RWPE2 (cell line): Measurements from ENCODE around the gene CRLF1.

Source experiments
- ATAC-seq: fragments of 200-7000 bp; cut with Tn5 transposase; 3 replicates; pipeline ENCODE4 v1.9.1; 2021; ENCODE audit warnings: low read depth
- DNase-seq: peaks from one replicate; pipeline ENCODE4 v3.0.0-alpha.2; 2020; ENCODE audit warnings: low spot score
- H3K27ac ChIP-seq: fragments of 450-650 bp; 2 replicates; pipeline ENCODE4 v1.5.1; 2017; ENCODE audit warnings: mild to moderate bottlenecking; ENCODE audit not compliant: poor library complexity, severe bottlenecking
- H3K27me3 ChIP-seq: fragments of 250-450 bp; sonication (Bioruptor Pico); 2 replicates; pipeline ENCODE4 v1.5.1; 2021; ENCODE audit warnings: mild to moderate bottlenecking, moderate library complexity; ENCODE audit not compliant: insufficient read depth, poor library complexity, severe bottlenecking
- H3K36me3 ChIP-seq: fragments of 250-450 bp; sonication (Bioruptor Pico); 2 replicates; pipeline ENCODE4 v1.5.1; 2020; ENCODE audit warnings: low read depth, mild to moderate bottlenecking, moderate library complexity
- H3K4me1 ChIP-seq: fragments of 250-450 bp; sonication (Bioruptor Pico); 2 replicates; pipeline ENCODE4 v1.5.1; 2021; ENCODE audit warnings: mild to moderate bottlenecking, moderate library complexity; ENCODE audit not compliant: insufficient read depth, poor library complexity, severe bottlenecking
- H3K4me3 ChIP-seq: fragments of 250-450 bp; sonication (Bioruptor Pico); 2 replicates; pipeline ENCODE4 v1.5.1; 2021; ENCODE audit warnings: mild to moderate bottlenecking, moderate library complexity; ENCODE audit not compliant: severe bottlenecking
- H3K9me3 ChIP-seq: fragments of 250-450 bp; sonication (Bioruptor Pico); 2 replicates; pipeline ENCODE4 v1.5.1; 2021; ENCODE audit warnings: mild to moderate bottlenecking, moderate library complexity; ENCODE audit not compliant: severe bottlenecking
- TF ChIP-seq, protein P1 (sequence below): fragments of 450-650 bp; IDR thresholded peaks from one replicate; pipeline ENCODE4 v1.5.1; 2017; ENCODE audit warnings: mild to moderate bottlenecking, moderate library complexity; ENCODE audit not compliant: poor library complexity, severe bottlenecking

CRLF1 gene

DNA sequence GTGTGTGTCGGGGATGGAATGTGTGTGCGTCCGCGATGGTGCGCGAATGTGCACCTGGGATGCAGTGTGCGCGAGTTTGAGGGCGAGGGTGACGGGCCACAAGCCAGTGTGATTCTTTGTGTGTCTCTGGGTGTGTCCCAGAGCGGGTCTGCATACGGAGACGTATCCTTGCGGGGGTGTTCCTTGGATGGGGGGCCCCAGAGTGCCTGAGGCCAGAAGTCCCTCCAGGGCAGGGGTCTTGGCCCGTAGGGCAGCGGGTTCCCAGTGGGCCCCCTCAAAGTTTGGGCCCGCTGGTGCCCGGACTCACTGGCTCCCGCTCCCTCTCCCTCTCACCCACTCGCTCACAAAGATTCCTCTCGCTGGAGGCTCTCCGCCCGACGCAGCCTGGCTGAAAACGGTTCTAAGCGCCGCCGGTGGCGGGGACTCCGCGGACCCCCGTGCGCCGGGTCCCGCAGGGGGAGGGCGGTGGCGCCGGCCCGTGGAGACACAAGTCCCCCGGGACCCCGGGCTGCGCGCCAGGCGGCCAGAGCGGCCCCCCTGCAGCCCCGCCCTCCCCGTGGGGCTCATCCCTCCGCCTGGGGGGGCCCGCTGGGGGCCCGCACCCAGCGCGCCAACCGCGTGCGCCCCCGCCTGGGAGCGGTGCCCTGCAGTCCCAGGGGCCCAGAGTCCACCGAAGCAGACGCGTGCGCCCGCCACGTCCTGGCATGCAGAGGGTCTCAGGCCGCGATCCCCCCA lies 886 bp downstream of the CRLF1 start:
- Histone ChIP-seq H3K27me3 (peaks cover 52% of the 10 kb centered on the region), H3K9me3 (no peaks in the 10 kb centered on the region), H3K4me1 (peaks cover 8% of the 10 kb centered on the region), H3K4me3 (no peak overlapping the region), H3K36me3 (no peaks in the 10 kb centered on the region), H3K27ac (no peak overlapping the region)
- DNase-seq (peak; percentile 55), ATAC-seq (no peak)
- TF ChIP-seq, protein P1, sequence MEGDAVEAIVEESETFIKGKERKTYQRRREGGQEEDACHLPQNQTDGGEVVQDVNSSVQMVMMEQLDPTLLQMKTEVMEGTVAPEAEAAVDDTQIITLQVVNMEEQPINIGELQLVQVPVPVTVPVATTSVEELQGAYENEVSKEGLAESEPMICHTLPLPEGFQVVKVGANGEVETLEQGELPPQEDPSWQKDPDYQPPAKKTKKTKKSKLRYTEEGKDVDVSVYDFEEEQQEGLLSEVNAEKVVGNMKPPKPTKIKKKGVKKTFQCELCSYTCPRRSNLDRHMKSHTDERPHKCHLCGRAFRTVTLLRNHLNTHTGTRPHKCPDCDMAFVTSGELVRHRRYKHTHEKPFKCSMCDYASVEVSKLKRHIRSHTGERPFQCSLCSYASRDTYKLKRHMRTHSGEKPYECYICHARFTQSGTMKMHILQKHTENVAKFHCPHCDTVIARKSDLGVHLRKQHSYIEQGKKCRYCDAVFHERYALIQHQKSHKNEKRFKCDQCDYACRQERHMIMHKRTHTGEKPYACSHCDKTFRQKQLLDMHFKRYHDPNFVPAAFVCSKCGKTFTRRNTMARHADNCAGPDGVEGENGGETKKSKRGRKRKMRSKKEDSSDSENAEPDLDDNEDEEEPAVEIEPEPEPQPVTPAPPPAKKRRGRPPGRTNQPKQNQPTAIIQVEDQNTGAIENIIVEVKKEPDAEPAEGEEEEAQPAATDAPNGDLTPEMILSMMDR = no peak

DNA sequence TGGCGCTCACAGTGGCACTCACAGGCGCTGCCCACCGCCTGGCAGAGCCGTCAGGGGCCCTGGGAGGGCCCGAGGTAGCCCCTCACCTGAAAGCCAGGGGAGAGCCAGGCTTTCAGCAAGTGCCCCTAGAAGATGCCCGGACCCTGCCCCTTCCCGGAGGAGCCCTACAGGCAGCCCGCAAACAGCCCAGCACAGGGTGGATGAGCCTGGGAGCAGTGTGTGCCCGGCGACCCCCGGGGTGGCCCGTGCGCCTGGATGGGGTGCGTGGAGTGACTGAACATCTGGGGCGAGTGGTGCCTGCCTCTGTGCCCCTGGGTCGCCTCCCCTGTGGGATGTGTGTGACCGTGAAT lies 1.4 kb downstream of the CRLF1 start:
- H3K4me1 ChIP-seq = peaks cover 8% of the 10 kb centered on the region
- no peak overlapping the region for H3K4me3 ChIP-seq
- no peaks in the 10 kb centered on the region for H3K36me3 ChIP-seq
- no peak overlapping the region for H3K27ac ChIP-seq
- H3K27me3 ChIP-seq = peaks cover 47% of the 10 kb centered on the region
- DNase-seq (peak; percentile 52), ATAC-seq (no peak)
- TF ChIP-seq, protein P1 = no peak
- no peaks in the 10 kb centered on the region for H3K9me3 ChIP-seq

DNA sequence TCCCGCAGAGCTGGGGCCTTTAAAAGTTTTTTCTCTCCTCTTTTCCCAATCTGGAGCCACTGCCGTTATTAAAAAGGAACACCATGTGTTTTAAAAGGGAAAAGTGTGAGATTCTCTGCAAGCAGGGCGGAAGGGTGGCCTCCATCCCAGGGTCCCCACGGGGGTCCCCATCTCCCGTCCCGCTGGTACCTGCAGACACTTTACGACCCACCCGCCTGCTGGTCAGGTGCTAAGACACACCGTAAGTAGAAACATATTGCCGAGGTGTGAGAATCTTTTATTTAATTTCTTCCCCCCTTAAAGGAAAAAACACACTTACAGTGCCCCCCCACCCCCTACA lies 1.8 kb downstream of the CRLF1 start:
- no peak overlapping the region for H3K27ac ChIP-seq
- H3K27me3 ChIP-seq = peaks cover 43% of the 10 kb centered on the region
- no peaks in the 10 kb centered on the region for H3K9me3 ChIP-seq
- no peak overlapping the region for H3K4me3 ChIP-seq
- H3K4me1 ChIP-seq = peaks cover 8% of the 10 kb centered on the region
- H3K36me3 ChIP-seq = no peaks in the 10 kb centered on the region
- TF ChIP-seq, protein P1 = no peak
- ATAC-seq (no peak), DNase-seq (no peak)

DNA sequence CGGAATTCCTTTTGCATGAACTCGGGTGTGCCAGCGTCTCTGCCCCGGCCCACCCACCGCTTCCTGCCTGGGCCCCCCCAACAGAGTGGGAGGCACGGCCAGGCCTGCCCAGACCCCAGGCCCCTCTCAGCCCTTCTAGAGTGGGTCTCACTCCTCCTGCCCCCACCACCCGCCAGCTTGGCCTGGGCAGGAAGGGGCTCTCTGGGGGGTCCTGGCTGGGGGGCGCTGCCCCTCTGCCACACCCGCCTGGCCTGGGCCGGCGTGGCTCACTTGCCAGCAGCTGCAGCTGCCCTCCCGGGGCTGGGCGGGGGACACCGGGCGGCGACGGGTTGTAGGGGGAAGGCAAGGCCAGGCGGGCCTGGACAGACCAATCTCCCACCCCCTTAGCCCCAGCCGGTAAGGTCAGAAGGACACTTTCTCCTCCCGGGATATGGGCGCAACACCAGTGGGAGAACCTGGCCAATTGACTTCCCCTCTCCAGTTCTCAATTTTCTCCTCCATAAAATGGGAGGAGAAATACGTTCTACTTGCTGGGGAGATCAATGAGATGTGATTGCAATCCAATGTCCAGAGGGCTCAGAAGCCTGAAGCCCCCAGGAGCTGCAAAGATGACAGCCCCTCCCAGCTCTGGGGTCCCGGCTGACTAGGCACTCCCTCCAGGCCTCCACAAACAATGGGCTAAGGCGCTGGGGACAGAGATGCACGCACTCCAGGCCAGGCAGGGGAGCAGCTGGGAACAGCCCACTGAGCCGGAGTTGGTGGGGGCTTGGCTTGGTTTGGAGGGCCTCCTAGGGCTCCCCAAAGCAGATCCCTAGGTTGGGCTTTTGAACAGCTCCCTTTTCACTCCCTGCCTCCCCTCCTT lies 2.4 kb downstream of the CRLF1 start:
- Histone ChIP-seq H3K36me3 (no peaks in the 10 kb centered on the region), H3K27ac (no peak overlapping the region), H3K27me3 (peaks cover 37% of the 10 kb centered on the region), H3K9me3 (no peaks in the 10 kb centered on the region), H3K4me3 (no peak overlapping the region), H3K4me1 (peaks cover 8% of the 10 kb centered on the region)
- DNase-seq (no peak), ATAC-seq (no peak)
- TF ChIP-seq, protein P1 = no peak
